Measurements from ENCODE around the gene HKDC1. TPM values are rescaled to one million over a fixed set of nuclear protein-coding genes. Genes with fewer than 3 reads are reported as not detected.
A peak's percentile ranks its signal among the peaks of the same experiment; 100 is the strongest.

The HKDC1 gene
- total and polyA plus RNA-seq, 10 of the 15 experiments (the other 5 are each of a cell fraction or from before 2014, with no cell fraction given): 0.04 to 0.34 (median 0.13) TPM; not detected in 5

DNA sequence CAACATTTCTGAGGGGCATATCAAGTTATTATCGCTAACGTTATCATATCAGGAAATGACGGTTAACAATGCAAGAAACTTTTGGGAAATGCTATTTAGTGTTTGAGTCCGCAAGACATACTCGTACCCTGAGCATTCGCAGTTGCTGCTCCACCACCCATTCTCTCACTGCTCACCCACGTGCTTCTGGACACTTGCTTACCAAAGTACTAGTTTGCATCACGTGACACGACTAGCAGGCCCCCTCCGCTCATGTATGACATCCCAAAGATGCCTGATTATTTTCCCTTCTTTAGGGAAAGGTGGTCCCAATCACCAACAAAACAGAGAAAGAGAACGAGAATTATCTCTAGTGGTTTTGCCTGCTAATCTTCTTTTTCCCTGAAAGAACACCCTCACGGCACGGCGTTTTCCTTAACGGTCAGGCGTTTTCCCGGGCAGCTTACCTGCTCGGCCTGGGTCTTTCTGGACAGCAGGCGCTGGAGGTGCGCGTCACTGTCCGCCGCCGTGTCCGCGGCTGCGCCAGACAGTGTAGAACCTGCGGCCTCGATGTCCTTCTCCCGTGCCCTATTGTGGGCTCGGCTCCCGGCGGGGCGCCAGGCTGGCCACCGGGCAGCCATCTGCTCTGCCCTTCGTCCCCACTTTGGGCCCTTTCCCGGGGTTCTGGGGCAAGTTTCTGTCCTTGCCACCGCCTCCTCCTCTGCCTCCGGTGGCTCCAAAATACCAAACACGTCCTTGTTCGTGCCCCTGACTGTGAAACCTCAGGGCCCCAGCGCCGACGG is 40.2 kb upstream of the HKDC1 start, which contains the start of gene SUPV3L1 (continued):
- TF ChIP-seq CHD4 (IDR thresholded peaks at IDR 0.05) (no peak), EED (IDR thresholded peaks at IDR 0.05; ENCODE audit: low read depth) (no peak), TCF12 (IDR thresholded peaks at IDR 0.05; ENCODE audit: low read depth, low read length) (peak; percentile 17; the same call in 1 of the 2 replicates), JUNB (IDR thresholded peaks at IDR 0.05) (no peak), WRNIP1 (IDR thresholded peaks at IDR 0.05; ENCODE audit: borderline replicate concordance, low read depth, low read length) (0 out of 2 replicates have a peak, but pooled peaks have one; percentile 96), RCOR1 (conservative IDR thresholded peaks at IDR 0.05; ENCODE audit: low read depth, low read length) (0 out of 2 replicates have a peak, but pooled peaks have one; percentile 51), YY1 (IDR thresholded peaks at IDR 0.05; ENCODE audit: low read depth, low read length) (peak; percentile 39; the same call in 1 of the 2 replicates), NBN (IDR thresholded peaks at IDR 0.05) (peak; percentile 99), LARP7 (IDR thresholded peaks at IDR 0.05) (peak; percentile 82), ZNF384 (IDR thresholded peaks at IDR 0.05; ENCODE audit: borderline replicate concordance, low read depth, low read length) (no peak), ZSCAN29 (IDR thresholded peaks at IDR 0.05) (no peak), SIX5 (IDR thresholded peaks at IDR 0.05; ENCODE audit: low read depth, low read length, severe bottlenecking) (peak; percentile 67), MXI1 (IDR thresholded peaks at IDR 0.05; ENCODE audit: low read depth, low read length) (peak; percentile 100), MEF2A (IDR thresholded peaks at IDR 0.05; ENCODE audit: insufficient read depth, low read depth, low read length) (no peak), HCFC1 (IDR thresholded peaks at IDR 0.05; ENCODE audit: low read length) (peak; percentile 89), EZH2 (IDR thresholded peaks at IDR 0.05; ENCODE audit: borderline replicate concordance, control insufficient read depth, low read depth, low read length) (no peak)
- TF ChIP-seq, protein P1, sequence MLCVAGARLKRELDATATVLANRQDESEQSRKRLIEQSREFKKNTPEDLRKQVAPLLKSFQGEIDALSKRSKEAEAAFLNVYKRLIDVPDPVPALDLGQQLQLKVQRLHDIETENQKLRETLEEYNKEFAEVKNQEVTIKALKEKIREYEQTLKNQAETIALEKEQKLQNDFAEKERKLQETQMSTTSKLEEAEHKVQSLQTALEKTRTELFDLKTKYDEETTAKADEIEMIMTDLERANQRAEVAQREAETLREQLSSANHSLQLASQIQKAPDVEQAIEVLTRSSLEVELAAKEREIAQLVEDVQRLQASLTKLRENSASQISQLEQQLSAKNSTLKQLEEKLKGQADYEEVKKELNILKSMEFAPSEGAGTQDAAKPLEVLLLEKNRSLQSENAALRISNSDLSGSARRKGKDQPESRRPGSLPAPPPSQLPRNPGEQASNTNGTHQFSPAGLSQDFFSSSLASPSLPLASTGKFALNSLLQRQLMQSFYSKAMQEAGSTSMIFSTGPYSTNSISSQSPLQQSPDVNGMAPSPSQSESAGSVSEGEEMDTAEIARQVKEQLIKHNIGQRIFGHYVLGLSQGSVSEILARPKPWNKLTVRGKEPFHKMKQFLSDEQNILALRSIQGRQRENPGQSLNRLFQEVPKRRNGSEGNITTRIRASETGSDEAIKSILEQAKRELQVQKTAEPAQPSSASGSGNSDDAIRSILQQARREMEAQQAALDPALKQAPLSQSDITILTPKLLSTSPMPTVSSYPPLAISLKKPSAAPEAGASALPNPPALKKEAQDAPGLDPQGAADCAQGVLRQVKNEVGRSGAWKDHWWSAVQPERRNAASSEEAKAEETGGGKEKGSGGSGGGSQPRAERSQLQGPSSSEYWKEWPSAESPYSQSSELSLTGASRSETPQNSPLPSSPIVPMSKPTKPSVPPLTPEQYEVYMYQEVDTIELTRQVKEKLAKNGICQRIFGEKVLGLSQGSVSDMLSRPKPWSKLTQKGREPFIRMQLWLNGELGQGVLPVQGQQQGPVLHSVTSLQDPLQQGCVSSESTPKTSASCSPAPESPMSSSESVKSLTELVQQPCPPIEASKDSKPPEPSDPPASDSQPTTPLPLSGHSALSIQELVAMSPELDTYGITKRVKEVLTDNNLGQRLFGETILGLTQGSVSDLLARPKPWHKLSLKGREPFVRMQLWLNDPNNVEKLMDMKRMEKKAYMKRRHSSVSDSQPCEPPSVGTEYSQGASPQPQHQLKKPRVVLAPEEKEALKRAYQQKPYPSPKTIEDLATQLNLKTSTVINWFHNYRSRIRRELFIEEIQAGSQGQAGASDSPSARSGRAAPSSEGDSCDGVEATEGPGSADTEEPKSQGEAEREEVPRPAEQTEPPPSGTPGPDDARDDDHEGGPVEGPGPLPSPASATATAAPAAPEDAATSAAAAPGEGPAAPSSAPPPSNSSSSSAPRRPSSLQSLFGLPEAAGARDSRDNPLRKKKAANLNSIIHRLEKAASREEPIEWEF (IDR thresholded peaks at IDR 0.05; ENCODE audit: insufficient replicate concordance, low read depth, low read length): no peak
- TF ChIP-seq, protein P2, sequence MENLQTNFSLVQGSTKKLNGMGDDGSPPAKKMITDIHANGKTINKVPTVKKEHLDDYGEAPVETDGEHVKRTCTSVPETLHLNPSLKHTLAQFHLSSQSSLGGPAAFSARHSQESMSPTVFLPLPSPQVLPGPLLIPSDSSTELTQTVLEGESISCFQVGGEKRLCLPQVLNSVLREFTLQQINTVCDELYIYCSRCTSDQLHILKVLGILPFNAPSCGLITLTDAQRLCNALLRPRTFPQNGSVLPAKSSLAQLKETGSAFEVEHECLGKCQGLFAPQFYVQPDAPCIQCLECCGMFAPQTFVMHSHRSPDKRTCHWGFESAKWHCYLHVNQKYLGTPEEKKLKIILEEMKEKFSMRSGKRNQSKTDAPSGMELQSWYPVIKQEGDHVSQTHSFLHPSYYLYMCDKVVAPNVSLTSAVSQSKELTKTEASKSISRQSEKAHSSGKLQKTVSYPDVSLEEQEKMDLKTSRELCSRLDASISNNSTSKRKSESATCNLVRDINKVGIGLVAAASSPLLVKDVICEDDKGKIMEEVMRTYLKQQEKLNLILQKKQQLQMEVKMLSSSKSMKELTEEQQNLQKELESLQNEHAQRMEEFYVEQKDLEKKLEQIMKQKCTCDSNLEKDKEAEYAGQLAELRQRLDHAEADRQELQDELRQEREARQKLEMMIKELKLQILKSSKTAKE (IDR thresholded peaks at IDR 0.05; ENCODE audit: low read depth, poor library complexity, severe bottlenecking): peak; percentile 94
- TF ChIP-seq, protein P3, sequence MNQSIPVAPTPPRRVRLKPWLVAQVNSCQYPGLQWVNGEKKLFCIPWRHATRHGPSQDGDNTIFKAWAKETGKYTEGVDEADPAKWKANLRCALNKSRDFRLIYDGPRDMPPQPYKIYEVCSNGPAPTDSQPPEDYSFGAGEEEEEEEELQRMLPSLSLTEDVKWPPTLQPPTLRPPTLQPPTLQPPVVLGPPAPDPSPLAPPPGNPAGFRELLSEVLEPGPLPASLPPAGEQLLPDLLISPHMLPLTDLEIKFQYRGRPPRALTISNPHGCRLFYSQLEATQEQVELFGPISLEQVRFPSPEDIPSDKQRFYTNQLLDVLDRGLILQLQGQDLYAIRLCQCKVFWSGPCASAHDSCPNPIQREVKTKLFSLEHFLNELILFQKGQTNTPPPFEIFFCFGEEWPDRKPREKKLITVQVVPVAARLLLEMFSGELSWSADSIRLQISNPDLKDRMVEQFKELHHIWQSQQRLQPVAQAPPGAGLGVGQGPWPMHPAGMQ (IDR thresholded peaks at IDR 0.05; ENCODE audit: borderline replicate concordance): peak; percentile 99
- TF ChIP-seq, protein P4, sequence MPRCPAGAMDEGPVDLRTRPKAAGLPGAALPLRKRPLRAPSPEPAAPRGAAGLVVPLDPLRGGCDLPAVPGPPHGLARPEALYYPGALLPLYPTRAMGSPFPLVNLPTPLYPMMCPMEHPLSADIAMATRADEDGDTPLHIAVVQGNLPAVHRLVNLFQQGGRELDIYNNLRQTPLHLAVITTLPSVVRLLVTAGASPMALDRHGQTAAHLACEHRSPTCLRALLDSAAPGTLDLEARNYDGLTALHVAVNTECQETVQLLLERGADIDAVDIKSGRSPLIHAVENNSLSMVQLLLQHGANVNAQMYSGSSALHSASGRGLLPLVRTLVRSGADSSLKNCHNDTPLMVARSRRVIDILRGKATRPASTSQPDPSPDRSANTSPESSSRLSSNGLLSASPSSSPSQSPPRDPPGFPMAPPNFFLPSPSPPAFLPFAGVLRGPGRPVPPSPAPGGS (IDR thresholded peaks at IDR 0.05; ENCODE audit: borderline replicate concordance, insufficient read depth, low read depth, low read length, poor library complexity, severe bottlenecking): no peak

All from GM12878 (cell line).